Measurements from ENCODE around the gene BANF2. TPM values are rescaled to one million over a fixed set of nuclear protein-coding genes. Genes with fewer than 3 reads are reported as not detected.

BANF2 gene
- total RNA-seq, 2 donors from 2014 or later: not detected

GRCh38 chr20:17757496-17757895 lies 57.7 kb downstream of the BANF2 start:
- no peak for DNase-seq
- H3K27me3 ChIP-seq (ENCODE audit: control insufficient read depth, insufficient read depth, low read length, poor library complexity, severe bottlenecking): no peaks in the 10 kb centered on the region
- whole genome bisulfite sequencing, 2 experiments (ENCODE audit: insufficient coverage in 1 of 2, insufficient read length in 1 of 2): 94 to 100% methylated on average over 1 to 2 of the region's 2 CpGs
- TF ChIP-seq CTCF (conservative IDR thresholded peaks at IDR 0.05): no peak
- H3K4me1 ChIP-seq (ENCODE audit: control insufficient read depth, insufficient read depth, low read length): no peaks in the 10 kb centered on the region
- peaks cover 11% of the 10 kb centered on the region for H3K9me3 Mint-ChIP-seq
- no peak overlapping the region for H3K9ac ChIP-seq (ENCODE audit: extremely low read depth, low read length, poor library complexity, severe bottlenecking)
- peaks cover 34% of the 10 kb centered on the region for H3K27me3 Mint-ChIP-seq (ENCODE audit: insufficient read depth)
- no peak overlapping the region for H3K4me3 Mint-ChIP-seq
- no peak overlapping the region for H3K27ac ChIP-seq (ENCODE audit: low read depth, low read length)
- H3K4me1 Mint-ChIP-seq: peaks cover 7% of the 10 kb centered on the region
- no peak overlapping the region for H3K4me3 ChIP-seq (ENCODE audit: low read length)
- H3K27ac Mint-ChIP-seq: no peak overlapping the region
- H3K36me3 Mint-ChIP-seq (ENCODE audit: low read depth): no peaks in the 10 kb centered on the region
- H3K9me3 ChIP-seq (ENCODE audit: control insufficient read depth, low read length): peaks cover 7% of the 10 kb centered on the region
- H3K36me3 ChIP-seq (ENCODE audit: control insufficient read depth, insufficient read depth, low read length): no peaks in the 10 kb centered on the region

DNA sequence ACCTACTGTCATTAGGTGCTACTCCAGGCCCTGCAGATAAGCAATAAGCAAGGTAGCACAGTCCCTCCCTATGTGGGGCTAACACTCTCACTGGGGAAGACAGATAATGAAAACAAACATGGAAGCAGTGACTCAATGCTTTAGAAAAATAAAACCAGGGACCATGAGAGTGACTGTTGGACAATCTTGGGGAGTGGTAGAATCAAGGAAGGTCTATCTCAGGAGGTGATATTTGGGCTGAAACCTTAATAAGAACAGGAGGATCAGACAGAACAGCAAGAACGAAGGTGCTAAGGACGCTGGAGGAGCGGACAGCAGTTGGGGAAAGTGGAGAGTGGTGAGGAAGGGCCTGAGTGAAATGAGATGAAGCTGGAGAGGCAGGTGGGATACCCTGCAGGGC lies 58.2 kb downstream of the BANF2 start:
- Mint-ChIP-seq H3K4me1 (peaks cover 5% of the 10 kb centered on the region), H3K36me3 (ENCODE audit: low read depth) (no peaks in the 10 kb centered on the region), H3K4me3 (no peak overlapping the region), H3K9me3 (peaks cover 11% of the 10 kb centered on the region), H3K27me3 (ENCODE audit: insufficient read depth) (peaks cover 34% of the 10 kb centered on the region), H3K27ac (no peak overlapping the region)
- Histone ChIP-seq H3K9me3 (ENCODE audit: control insufficient read depth, low read length) (peaks cover 7% of the 10 kb centered on the region), H3K9ac (ENCODE audit: extremely low read depth, low read length, poor library complexity, severe bottlenecking) (no peak overlapping the region), H3K36me3 (ENCODE audit: control insufficient read depth, insufficient read depth, low read length) (no peaks in the 10 kb centered on the region), H3K27me3 (ENCODE audit: control insufficient read depth, insufficient read depth, low read length, poor library complexity, severe bottlenecking) (no peaks in the 10 kb centered on the region), H3K27ac (ENCODE audit: low read depth, low read length) (no peak overlapping the region), H3K4me1 (ENCODE audit: control insufficient read depth, insufficient read depth, low read length) (no peaks in the 10 kb centered on the region), H3K4me3 (ENCODE audit: low read length) (no peak overlapping the region)
- WGBS, 2 experiments (ENCODE audit: insufficient coverage in 1 of 2, insufficient read length in 1 of 2): 95 to 100% methylated on average over 3 of the region's 3 CpGs
- DNase-seq: no peak
- no peak for TF ChIP-seq CTCF (conservative IDR thresholded peaks at IDR 0.05)

DNA sequence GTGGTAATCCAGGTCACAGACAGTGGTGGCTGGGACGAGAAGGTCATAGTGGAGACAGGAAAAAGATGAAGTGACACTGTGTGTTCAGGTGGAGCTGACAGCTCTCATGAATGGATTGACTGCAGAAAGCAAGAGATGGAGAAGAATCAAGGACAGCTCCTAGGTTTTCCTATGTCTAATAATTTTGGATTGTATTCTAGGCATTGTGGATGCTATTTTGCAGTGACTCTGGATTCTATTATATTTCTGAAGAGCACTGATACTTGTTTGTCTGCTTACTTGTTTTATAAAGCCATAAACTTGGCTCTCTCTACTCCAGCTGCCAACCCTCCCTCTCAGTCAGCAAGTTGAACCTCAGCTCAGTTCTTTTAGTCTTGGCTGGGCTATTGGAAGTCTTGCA lies 58.7 kb downstream of the BANF2 start:
- H3K4me3 ChIP-seq (ENCODE audit: low read length): no peak overlapping the region
- H3K36me3 ChIP-seq (ENCODE audit: control insufficient read depth, insufficient read depth, low read length): no peaks in the 10 kb centered on the region
- peaks cover 7% of the 10 kb centered on the region for H3K9me3 ChIP-seq (ENCODE audit: control insufficient read depth, low read length)
- no peak overlapping the region for H3K27ac Mint-ChIP-seq
- no peaks in the 10 kb centered on the region for H3K4me1 ChIP-seq (ENCODE audit: control insufficient read depth, insufficient read depth, low read length)
- H3K27me3 Mint-ChIP-seq (ENCODE audit: insufficient read depth): peaks cover 29% of the 10 kb centered on the region
- H3K36me3 Mint-ChIP-seq (ENCODE audit: low read depth): no peaks in the 10 kb centered on the region
- DNase-seq: no peak
- H3K4me1 Mint-ChIP-seq: peaks cover 5% of the 10 kb centered on the region
- TF ChIP-seq CTCF (conservative IDR thresholded peaks at IDR 0.05): no peak
- H3K4me3 Mint-ChIP-seq: no peak overlapping the region
- no peaks in the 10 kb centered on the region for H3K27me3 ChIP-seq (ENCODE audit: control insufficient read depth, insufficient read depth, low read length, poor library complexity, severe bottlenecking)
- H3K27ac ChIP-seq (ENCODE audit: low read depth, low read length): no peak overlapping the region
- H3K9ac ChIP-seq (ENCODE audit: extremely low read depth, low read length, poor library complexity, severe bottlenecking): no peak overlapping the region
- H3K9me3 Mint-ChIP-seq: peaks cover 11% of the 10 kb centered on the region
- WGBS, 2 experiments (ENCODE audit: insufficient coverage in 1 of 2, insufficient read length in 1 of 2): 90 to 100% methylated on average over 1 of the region's 1 CpG

All from endodermal cell (in vitro differentiated cells).